CD4-positive, alpha-beta T cell (primary cell): ENCODE results near the gene RPS16. TPM values are rescaled to one million over a fixed set of nuclear protein-coding genes. Genes with fewer than 3 reads are reported as not detected.

ENCODE experiments used
- ATAC-seq: fragments of 200-7000 bp; cut with Tn5 transposase; one replicate; pipeline ENCODE4 v1.10.0; 2022; ENCODE audit warnings: mild to moderate bottlenecking; ENCODE audit not compliant: poor library complexity
- CTCF ChIA-PET: fragments of 350-600 bp; sonication (Branson Sonifier 250); formaldehyde crosslinking; loops from one replicate; lab custom pipeline; 2021; ENCODE audit warnings: antibody characterized with exemption, inconsistent platforms; lab: Charles Lee
- POLR2A ChIA-PET: fragments of 350-600 bp; sonication (Branson Sonifier 250); formaldehyde crosslinking; loops from one replicate; lab custom pipeline; 2021; ENCODE audit warnings: antibody characterized with exemption, inconsistent platforms; lab: Charles Lee
- DNase-seq, 14 experiments: peaks; one replicate each; pipeline ENCODE4 v3.0.0-alpha.2; 2013 to 2020; ENCODE audit warnings: mixed read lengths in 2 of 14
- H3K27ac ChIP-seq, 2 donors: one replicate each; pipeline versions ENCODE4 v1.5.1 to v1.7.0; 2013; ENCODE audit warnings: low read length in 2 of 2, low read depth in 1 of 2, mild to moderate bottlenecking in 1 of 2
- H3K27me3 ChIP-seq, 2 experiments: 1 replicate in 1 of 2; 2 replicates in 1 of 2; pipeline versions ENCODE4 v1.6.1 to v1.7.0; 2013; ENCODE audit warnings: low read length in 2 of 2, control low read depth in 1 of 2, mild to moderate bottlenecking in 1 of 2, moderate library complexity in 1 of 2; ENCODE audit not compliant: insufficient read depth in 2 of 2, control insufficient read depth in 1 of 2
- H3K36me3 ChIP-seq: one replicate; pipeline ENCODE4 v1.6.1; 2013; ENCODE audit warnings: low read length, control low read depth; ENCODE audit not compliant: insufficient read depth
- H3K4me1 ChIP-seq: one replicate; pipeline ENCODE4 v1.6.1; 2013; ENCODE audit warnings: low read length, control low read depth; ENCODE audit not compliant: insufficient read depth
- H3K4me3 ChIP-seq: one replicate; pipeline ENCODE4 v1.5.1; 2013; ENCODE audit warnings: mild to moderate bottlenecking, low read length, moderate library complexity
- H3K9me3 ChIP-seq, 2 experiments: 1 replicate in 1 of 2; 2 replicates in 1 of 2; pipeline versions ENCODE4 v1.6.1 to v1.7.0; 2013; ENCODE audit warnings: low read length in 2 of 2, mild to moderate bottlenecking in 2 of 2, control low read depth in 1 of 2, moderate library complexity in 1 of 2; ENCODE audit not compliant: control insufficient read depth in 1 of 2, insufficient read depth in 1 of 2
- H3K27ac Mint-ChIP-seq: one replicate; pipeline ENCODE4 v1.8.0; 2020; ENCODE audit warnings: mixed read lengths
- H3K27me3 Mint-ChIP-seq: one replicate; pipeline ENCODE4 v1.8.0; 2021; ENCODE audit warnings: mixed read lengths
- H3K36me3 Mint-ChIP-seq: one replicate; pipeline ENCODE4 v1.8.0; 2021; ENCODE audit warnings: low read depth, mixed read lengths
- H3K4me1 Mint-ChIP-seq: one replicate; pipeline ENCODE4 v1.8.0; 2021; ENCODE audit warnings: low read depth, mixed read lengths
- H3K4me3 Mint-ChIP-seq: one replicate; pipeline ENCODE4 v1.8.0; 2020; ENCODE audit warnings: mild to moderate bottlenecking, mixed read lengths
- H3K9me3 Mint-ChIP-seq: one replicate; pipeline ENCODE4 v1.8.0; 2020; ENCODE audit warnings: mixed read lengths
- CTCF ChIP-seq: fragments of 200-600 bp; IDR thresholded peaks from one replicate; pipeline ENCODE4 v1.8.0; 2022; ENCODE audit warnings: antibody characterized with exemption, mild to moderate bottlenecking
- intact Hi-C, 2 experiments: fragments of 100-400 bp; cut with DNase I in 1 of 2; cut with micrococcal nuclease in 1 of 2; formaldehyde crosslinking; loops; one replicate each; pipeline versions ENCODE4 v1.15.1 to v1.9.0; 2023 to 2025; cut with DNase I, micrococcal nuclease
- total RNA-seq, 174 experiments: library from RNA in 2 of 174; stranded (reverse) in 2 of 174; gene quantifications; one replicate each; pipeline ENCODE4 v1.2.3 and lab custom pipeline; 2021 to 2026

The RPS16 gene
- total RNA-seq, 2 experiments from 2014 or later = 4,625 to 4,839 TPM

- intact Hi-C loops = no loop called here
- Mint-ChIP-seq H3K4me1 (peaks cover 56% of the 10 kb centered on the region), H3K27me3 (peaks cover 7% of the 10 kb centered on the region), H3K4me3 (peak within 1 kb of the TSS; percentile 99), H3K9me3 (no peaks in the 10 kb centered on the region), H3K27ac (peak within 1 kb of the TSS; percentile 98), H3K36me3 (peaks cover 65% of the 10 kb centered on the region)
- peak; percentile 80 to 95 (median 91) for DNase-seq
- Histone ChIP-seq H3K36me3 (peaks cover 29% of the 10 kb centered on the region), H3K9me3 (no peaks in the 10 kb centered on the region), H3K4me1 (peaks cover 85% of the 10 kb centered on the region), H3K27ac (peak within 1 kb of the TSS; percentile 100), H3K27me3 (no peaks in the 10 kb centered on the region), H3K4me3 (peak within 1 kb of the TSS; percentile 100)
- ATAC-seq = peak; percentile 11
- POLR2A ChIA-PET = interaction anchor here (0.6 to 9.4 kb wide), 10 partner anchors 7 to 1896 kb away, joined by 3 to 144 read pairs (median 13); partner anchors contain the start of genes EID2B, GMFG, MED29 and PAF1
- CTCF ChIA-PET = interaction anchor here (1.2 to 3.4 kb wide), 2 partner anchors 9 to 61 kb away, joined by 3 to 21 read pairs; no protein-coding TSS in a partner anchor
- no peak for TF ChIP-seq CTCF
Measured at GRCh38 chr19:39406656-39407409, 28.9 kb downstream of the RPS16 start, which contains the start of gene ZFP36. TSS of gene ZFP36 (plus strand) at chr19:39406847. CDS start at chr19:39406905, 58 bp downstream.

GRCh38 chr19:39405958-39406655 is 29.6 kb downstream of the RPS16 start:
- peak overlapping the region; percentile 100 for H3K4me3 ChIP-seq
- TF ChIP-seq CTCF = no peak
- Mint-ChIP-seq H3K4me1 (peaks cover 56% of the 10 kb centered on the region), H3K9me3 (no peaks in the 10 kb centered on the region), H3K27me3 (peaks cover 7% of the 10 kb centered on the region), H3K4me3 (peak overlapping the region; percentile 90), H3K36me3 (peaks cover 65% of the 10 kb centered on the region), H3K27ac (peak overlapping the region; percentile 98)
- peak overlapping the region; percentile 100 for H3K27ac ChIP-seq
- peak; percentile 81 to 98 (median 94) for DNase-seq
- POLR2A ChIA-PET = interaction anchor here (0.6 to 9.4 kb wide), 8 partner anchors 7 to 1897 kb away, joined by 3 to 144 read pairs (median 20); partner anchors contain the start of genes GMFG, MED29, PAF1 and RPS16
- intact Hi-C loops = no loop called here
- CTCF ChIA-PET = interaction anchor here (1.2 to 3.4 kb wide), 2 partner anchors 8 to 60 kb away, joined by 3 to 21 read pairs; no protein-coding TSS in a partner anchor
- peaks cover 29% of the 10 kb centered on the region for H3K36me3 ChIP-seq
- no peaks in the 10 kb centered on the region for H3K27me3 ChIP-seq
- H3K4me1 ChIP-seq = peaks cover 85% of the 10 kb centered on the region
- H3K9me3 ChIP-seq = no peaks in the 10 kb centered on the region
- ATAC-seq = peak; percentile 13

GRCh38 chr19:39405261-39405957 is 30.3 kb downstream of the RPS16 start:
- Mint-ChIP-seq H3K36me3 (peaks cover 59% of the 10 kb centered on the region), H3K27ac (peak overlapping the region; percentile 98), H3K4me3 (peak overlapping the region; percentile 90), H3K4me1 (peaks cover 53% of the 10 kb centered on the region), H3K9me3 (no peaks in the 10 kb centered on the region), H3K27me3 (peaks cover 7% of the 10 kb centered on the region)
- Histone ChIP-seq H3K36me3 (peaks cover 25% of the 10 kb centered on the region), H3K4me1 (peaks cover 85% of the 10 kb centered on the region), H3K27ac (peak overlapping the region; percentile 100), H3K27me3 (no peaks in the 10 kb centered on the region), H3K4me3 (peak overlapping the region; percentile 100), H3K9me3 (no peaks in the 10 kb centered on the region)
- ATAC-seq (no peak), DNase-seq (peak in 5 of 14 experiments; percentile 25 to 61 (median 50))
- TF ChIP-seq CTCF = no peak
- intact Hi-C loops = no loop called here
- ChIA-PET CTCF (no interaction called here), POLR2A (interaction anchor here (0.6 to 9.4 kb wide), 5 partner anchors 6 to 186 kb away, joined by 3 to 144 read pairs (median 61); partner anchors contain the start of genes MED29, PAF1, RPS16 and SAMD4B)
